Panc1 (cell line): ENCODE results near the gene GRIN2A.

Experiments
- POLR2AphosphoS5 ChIP-seq: IDR thresholded peaks from 2 replicates; pipeline ENCODE4 v1.6.1; 2012; ENCODE audit warnings: mild to moderate bottlenecking, low read depth, low read length, moderate library complexity
- TCF7L2 ChIP-seq: IDR thresholded peaks from 2 replicates; pipeline ENCODE4 v1.6.1; 2011; ENCODE audit warnings: mild to moderate bottlenecking, low read depth, low read length, inconsistent platforms
- TF ChIP-seq, protein P1 (sequence below): fragments of 450-650 bp; IDR thresholded peaks from 2 replicates; pipeline ENCODE4 v1.5.1; 2017; ENCODE audit warnings: mild to moderate bottlenecking
- TF ChIP-seq, protein P2 (sequence below), 2 experiments: IDR thresholded peaks; 2 replicates each; pipeline ENCODE4 v1.6.1; 2011 to 2012; ENCODE audit warnings: low read depth in 2 of 2, control low read depth in 1 of 2, low read length in 1 of 2, mild to moderate bottlenecking in 1 of 2, moderate library complexity in 1 of 2; ENCODE audit not compliant: insufficient read depth in 1 of 2

DNA sequence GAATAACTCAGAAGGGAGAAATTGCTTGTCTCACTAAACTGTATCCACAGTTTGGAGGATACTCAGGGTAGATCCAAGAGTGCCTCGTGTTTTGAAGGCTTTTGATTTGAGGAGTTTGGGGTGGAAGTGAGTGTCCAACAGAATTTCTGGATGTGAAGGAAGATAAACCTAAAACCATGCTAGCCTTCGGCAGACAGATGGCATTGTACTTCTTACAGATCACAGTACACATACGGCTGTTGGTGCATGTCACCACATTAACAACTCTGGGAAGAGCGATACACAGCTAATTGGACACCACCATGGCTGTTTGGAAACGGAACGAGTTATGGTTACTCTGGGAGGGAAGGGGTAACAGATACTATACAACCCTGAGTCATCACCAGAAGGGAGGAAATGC, 420.4 kb downstream of the GRIN2A start:
- TF ChIP-seq, protein P1, sequence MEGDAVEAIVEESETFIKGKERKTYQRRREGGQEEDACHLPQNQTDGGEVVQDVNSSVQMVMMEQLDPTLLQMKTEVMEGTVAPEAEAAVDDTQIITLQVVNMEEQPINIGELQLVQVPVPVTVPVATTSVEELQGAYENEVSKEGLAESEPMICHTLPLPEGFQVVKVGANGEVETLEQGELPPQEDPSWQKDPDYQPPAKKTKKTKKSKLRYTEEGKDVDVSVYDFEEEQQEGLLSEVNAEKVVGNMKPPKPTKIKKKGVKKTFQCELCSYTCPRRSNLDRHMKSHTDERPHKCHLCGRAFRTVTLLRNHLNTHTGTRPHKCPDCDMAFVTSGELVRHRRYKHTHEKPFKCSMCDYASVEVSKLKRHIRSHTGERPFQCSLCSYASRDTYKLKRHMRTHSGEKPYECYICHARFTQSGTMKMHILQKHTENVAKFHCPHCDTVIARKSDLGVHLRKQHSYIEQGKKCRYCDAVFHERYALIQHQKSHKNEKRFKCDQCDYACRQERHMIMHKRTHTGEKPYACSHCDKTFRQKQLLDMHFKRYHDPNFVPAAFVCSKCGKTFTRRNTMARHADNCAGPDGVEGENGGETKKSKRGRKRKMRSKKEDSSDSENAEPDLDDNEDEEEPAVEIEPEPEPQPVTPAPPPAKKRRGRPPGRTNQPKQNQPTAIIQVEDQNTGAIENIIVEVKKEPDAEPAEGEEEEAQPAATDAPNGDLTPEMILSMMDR = no peak
- TF ChIP-seq POLR2AphosphoS5 (no peak), TCF7L2 (no peak)
- TF ChIP-seq, protein P2, sequence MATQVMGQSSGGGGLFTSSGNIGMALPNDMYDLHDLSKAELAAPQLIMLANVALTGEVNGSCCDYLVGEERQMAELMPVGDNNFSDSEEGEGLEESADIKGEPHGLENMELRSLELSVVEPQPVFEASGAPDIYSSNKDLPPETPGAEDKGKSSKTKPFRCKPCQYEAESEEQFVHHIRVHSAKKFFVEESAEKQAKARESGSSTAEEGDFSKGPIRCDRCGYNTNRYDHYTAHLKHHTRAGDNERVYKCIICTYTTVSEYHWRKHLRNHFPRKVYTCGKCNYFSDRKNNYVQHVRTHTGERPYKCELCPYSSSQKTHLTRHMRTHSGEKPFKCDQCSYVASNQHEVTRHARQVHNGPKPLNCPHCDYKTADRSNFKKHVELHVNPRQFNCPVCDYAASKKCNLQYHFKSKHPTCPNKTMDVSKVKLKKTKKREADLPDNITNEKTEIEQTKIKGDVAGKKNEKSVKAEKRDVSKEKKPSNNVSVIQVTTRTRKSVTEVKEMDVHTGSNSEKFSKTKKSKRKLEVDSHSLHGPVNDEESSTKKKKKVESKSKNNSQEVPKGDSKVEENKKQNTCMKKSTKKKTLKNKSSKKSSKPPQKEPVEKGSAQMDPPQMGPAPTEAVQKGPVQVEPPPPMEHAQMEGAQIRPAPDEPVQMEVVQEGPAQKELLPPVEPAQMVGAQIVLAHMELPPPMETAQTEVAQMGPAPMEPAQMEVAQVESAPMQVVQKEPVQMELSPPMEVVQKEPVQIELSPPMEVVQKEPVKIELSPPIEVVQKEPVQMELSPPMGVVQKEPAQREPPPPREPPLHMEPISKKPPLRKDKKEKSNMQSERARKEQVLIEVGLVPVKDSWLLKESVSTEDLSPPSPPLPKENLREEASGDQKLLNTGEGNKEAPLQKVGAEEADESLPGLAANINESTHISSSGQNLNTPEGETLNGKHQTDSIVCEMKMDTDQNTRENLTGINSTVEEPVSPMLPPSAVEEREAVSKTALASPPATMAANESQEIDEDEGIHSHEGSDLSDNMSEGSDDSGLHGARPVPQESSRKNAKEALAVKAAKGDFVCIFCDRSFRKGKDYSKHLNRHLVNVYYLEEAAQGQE (IDR thresholded peaks at IDR 0.05; ENCODE audit: insufficient read depth in 1 of 2, low read depth in 2 of 2, low read length in 1 of 2) = no peak
